ENCODE data around the gene PGLYRP2.
A peak's percentile ranks its signal among the peaks of the same experiment; 100 is the strongest.

The PGLYRP2 gene

GRCh38 chr19:15432629-15433518 is 46.4 kb downstream of the PGLYRP2 start:
- no peak for TF ChIP-seq CTCF (IDR thresholded peaks at IDR 0.05; ENCODE audit: low read depth, low read length, missing control alignments)
- H3K4me3 ChIP-seq (ENCODE audit: low read depth, low read length): peak overlapping the region; percentile 60
- peak; percentile 64 for DNase-seq (ENCODE audit: low read depth)

GRCh38 chr19:15432018-15432494 is 47.2 kb downstream of the PGLYRP2 start:
- TF ChIP-seq CTCF (IDR thresholded peaks at IDR 0.05; ENCODE audit: low read depth, low read length, missing control alignments): no peak
- DNase-seq (ENCODE audit: low read depth): no peak
- H3K4me3 ChIP-seq (ENCODE audit: low read depth, low read length): peak overlapping the region; percentile 96

DNA sequence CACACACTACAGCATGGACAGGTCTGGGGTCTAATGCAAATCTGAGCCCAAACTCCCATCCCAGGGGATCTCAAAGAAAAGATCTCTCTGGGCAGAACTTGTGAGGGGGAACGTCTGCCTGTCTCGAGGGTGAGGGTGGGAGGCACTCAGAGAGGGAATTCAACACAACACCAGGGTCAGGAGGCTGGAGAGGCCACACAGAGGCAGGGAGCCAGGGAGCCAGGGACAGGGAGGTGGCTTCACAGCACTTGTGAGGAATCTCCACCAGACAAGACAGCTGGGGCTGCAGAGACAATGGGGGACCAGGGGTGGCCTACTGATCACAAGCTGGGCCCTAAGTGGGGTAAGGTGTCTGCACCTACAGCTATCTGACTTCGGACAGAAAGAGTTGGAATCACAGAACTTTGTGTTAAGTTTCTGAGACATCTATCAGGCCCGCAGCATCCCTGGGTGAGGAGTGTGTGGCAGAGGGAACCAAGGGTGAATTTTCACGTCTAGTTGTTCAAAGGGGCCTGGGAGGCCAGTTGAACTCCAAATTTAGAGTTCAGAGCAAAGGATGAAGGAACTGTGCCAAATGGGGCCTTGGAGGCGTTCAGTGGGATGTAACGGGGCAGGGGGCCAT is 47.8 kb downstream of the PGLYRP2 start:
- DNase-seq (ENCODE audit: low read depth): no peak

GRCh38 chr19:15430526-15431120 is 48.7 kb downstream of the PGLYRP2 start:
- TF ChIP-seq CTCF (IDR thresholded peaks at IDR 0.05; ENCODE audit: low read depth, low read length, missing control alignments): no peak
- no peak for DNase-seq (ENCODE audit: low read depth)
- H3K4me3 ChIP-seq (ENCODE audit: low read depth, low read length): no peak overlapping the region

More for the DNA sequence above, 47.8 kb downstream of the PGLYRP2 start:
- H3K4me3 ChIP-seq (ENCODE audit: low read depth, low read length): peak overlapping the region; percentile 96
- TF ChIP-seq CTCF (IDR thresholded peaks at IDR 0.05; ENCODE audit: low read depth, low read length, missing control alignments): no peak

DNA sequence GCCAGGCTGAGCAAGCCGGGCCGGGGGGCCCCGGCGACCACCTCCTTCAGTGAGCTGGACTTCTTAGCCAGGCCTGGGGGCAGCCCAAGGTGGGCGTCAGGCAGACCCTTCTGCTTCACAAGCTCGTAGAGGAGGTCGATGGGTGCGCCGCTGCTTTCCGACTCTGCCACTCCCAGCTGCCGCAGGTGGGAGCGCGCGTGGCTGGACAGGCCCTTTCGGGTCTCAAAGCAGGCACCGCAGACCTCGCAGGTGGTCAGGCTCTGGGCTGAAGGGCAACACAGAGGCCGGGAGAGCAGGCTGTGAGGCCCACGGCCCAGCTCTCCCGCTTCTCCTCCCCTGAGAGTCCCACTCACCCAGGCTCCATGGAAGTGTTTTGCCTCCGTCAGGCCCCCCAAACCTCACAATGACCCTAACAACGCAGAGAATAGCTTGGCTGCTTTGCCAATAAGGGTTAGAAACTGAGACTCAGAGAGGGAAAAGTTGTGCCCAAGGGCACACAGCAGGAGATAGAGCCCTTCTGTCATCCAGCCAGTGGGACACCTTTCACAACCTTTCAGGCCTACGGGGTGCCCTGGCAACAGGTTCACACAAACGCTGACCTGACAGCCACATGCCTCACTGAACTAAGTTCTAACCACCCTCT is 49.4 kb downstream of the PGLYRP2 start:
- no peak for DNase-seq (ENCODE audit: low read depth)
- no peak overlapping the region for H3K4me3 ChIP-seq (ENCODE audit: low read depth, low read length)
- no peak for TF ChIP-seq CTCF (IDR thresholded peaks at IDR 0.05; ENCODE audit: low read depth, low read length, missing control alignments)

DNA sequence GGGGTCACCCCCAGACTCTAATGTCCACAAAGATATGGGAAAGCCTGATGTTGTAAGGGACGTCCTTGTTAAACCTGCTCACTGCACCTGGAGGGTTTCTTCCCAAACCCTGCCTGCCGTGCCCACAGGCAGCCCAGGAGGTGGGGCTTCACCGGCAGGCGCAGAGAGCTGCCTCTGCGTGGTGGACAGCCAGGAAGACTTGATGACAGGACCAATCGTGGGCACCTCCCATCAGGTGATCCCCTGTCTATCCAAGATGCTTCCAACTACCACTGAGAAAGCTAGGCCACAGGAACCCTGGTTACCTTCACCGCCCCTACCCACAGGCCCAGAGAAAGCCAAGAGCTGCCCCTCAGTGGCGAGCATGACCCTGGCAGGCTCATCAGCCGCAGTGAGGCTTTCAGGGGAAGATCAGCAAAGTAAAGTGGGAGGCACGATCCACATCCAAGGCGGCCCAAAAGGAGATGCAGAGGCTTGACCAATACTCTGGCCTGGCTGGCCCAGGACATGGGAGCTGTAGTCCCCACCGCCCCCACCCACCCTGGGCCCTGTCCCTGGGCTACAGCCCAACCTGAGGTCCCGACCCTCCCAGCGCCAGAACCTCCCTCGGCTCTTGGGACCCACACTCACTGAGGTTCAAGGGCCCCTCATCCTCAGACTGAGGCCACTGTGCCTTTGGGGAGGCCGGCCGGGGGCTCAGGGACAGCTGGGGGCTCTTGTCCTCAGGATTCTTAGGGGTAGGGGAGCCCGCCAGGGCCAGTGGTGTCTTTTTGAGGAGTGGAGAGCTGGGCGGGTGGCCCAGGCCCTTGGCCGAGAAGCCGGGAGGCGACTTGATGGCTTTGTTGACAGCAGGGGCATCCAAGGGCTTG is 50.1 kb downstream of the PGLYRP2 start:
- DNase-seq (ENCODE audit: low read depth): no peak
- H3K4me3 ChIP-seq (ENCODE audit: low read depth, low read length): no peak overlapping the region
- no peak for TF ChIP-seq CTCF (IDR thresholded peaks at IDR 0.05; ENCODE audit: low read depth, low read length, missing control alignments)
